ENCODE measurements around the gene REV3L. TPM values are rescaled to one million over a fixed set of nuclear protein-coding genes. Genes with fewer than 3 reads are reported as not detected.
A peak's percentile ranks its signal among the peaks of the same experiment; 100 is the strongest.

Gene REV3L
- total RNA-seq, 1 donor from 2014 or later, result 23.0 TPM

DNA sequence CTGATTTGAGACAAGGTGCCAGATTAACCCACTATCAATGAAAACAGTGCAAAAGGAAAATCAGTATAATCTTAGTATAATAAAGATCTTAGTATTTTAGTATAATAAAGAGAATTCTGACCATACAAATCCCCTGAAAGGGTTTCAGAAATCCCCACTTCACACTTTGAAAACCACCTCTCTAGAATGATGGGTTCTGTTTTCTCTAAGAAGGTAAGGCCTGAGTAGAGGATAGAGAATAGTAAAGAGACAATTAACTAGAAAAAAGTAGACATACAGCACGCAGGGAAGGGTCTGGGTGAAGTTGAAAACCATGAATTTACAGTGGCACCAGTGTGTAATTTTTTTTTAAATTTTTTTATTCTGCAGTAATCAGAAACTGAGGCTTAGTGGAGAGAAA is 73.6 kb downstream of the REV3L start:
- Mint-ChIP-seq H3K27ac (ENCODE audit: unreplicated experiment) (no peak overlapping the region), H3K9me3 (ENCODE audit: unreplicated experiment) (peaks cover under 1% of the 10 kb centered on the region), H3K36me3 (ENCODE audit: low read depth, unreplicated experiment) (peaks cover under 1% of the 10 kb centered on the region), H3K27me3 (ENCODE audit: low read depth, unreplicated experiment) (no peaks in the 10 kb centered on the region), H3K4me3 (ENCODE audit: unreplicated experiment) (no peak overlapping the region), H3K4me1 (ENCODE audit: low read depth, unreplicated experiment) (peaks cover 8% of the 10 kb centered on the region)
- Histone ChIP-seq H3K9me3 (ENCODE audit: insufficient read depth, low read depth, low read length) (no peaks in the 10 kb centered on the region), H3K4me1 (ENCODE audit: insufficient read depth, low read length) (no peaks in the 10 kb centered on the region), H3K27me3 (ENCODE audit: insufficient read depth, low read length) (no peaks in the 10 kb centered on the region), H3K9ac (ENCODE audit: low read length) (no peak overlapping the region), H4K20me1 (ENCODE audit: insufficient read depth, low read length) (no peaks in the 10 kb centered on the region), H3K27ac (ENCODE audit: low read depth, low read length) (no peak overlapping the region), H2AFZ (ENCODE audit: low read depth, low read length) (no peak overlapping the region), H3K4me3 (ENCODE audit: insufficient read depth, low read depth, low read length) (no peak overlapping the region), H3K4me2 (ENCODE audit: low read length) (no peak overlapping the region), H3K36me3 (ENCODE audit: insufficient read depth, low read length) (peaks cover 9% of the 10 kb centered on the region), H3K79me2 (ENCODE audit: insufficient read depth, low read length) (no peaks in the 10 kb centered on the region)
- TF ChIP-seq CTCF (IDR thresholded peaks at IDR 0.05; ENCODE audit: insufficient read depth, low read depth, low read length), result no peak
- TF ChIP-seq EZH2 (IDR thresholded peaks at IDR 0.05; ENCODE audit: insufficient read depth, low read length), result no peak
- FAIRE-seq (no peak), DNase-seq (ENCODE audit: low read depth) (no peak)

DNA sequence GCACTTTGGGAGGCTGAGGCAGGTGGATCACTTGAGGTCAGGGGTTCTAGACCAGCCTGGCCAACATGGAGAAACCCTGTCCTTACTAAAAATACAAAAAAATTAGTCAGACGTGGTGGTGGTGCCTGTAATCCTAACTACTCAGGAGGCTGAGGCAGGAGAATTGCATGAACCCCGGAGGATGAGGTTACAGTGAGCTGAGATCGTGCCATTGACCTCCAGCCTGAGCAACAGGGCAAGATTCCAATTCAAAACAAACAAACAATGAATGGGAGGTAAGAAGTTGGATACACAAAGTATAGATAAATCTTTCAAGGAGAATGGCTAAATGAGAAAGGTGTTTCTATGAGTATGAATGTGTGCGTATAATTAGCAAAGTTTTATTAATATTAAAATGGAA is 75.3 kb downstream of the REV3L start:
- H3K27me3 ChIP-seq (ENCODE audit: insufficient read depth, low read length), result no peaks in the 10 kb centered on the region
- no peaks in the 10 kb centered on the region for H3K27me3 Mint-ChIP-seq (ENCODE audit: low read depth, unreplicated experiment)
- H3K9me3 ChIP-seq (ENCODE audit: insufficient read depth, low read depth, low read length), result no peaks in the 10 kb centered on the region
- H3K36me3 Mint-ChIP-seq (ENCODE audit: low read depth, unreplicated experiment), result peaks cover 15% of the 10 kb centered on the region
- FAIRE-seq (peak; percentile 37), DNase-seq (ENCODE audit: low read depth) (no peak)
- no peak overlapping the region for H3K9ac ChIP-seq (ENCODE audit: low read length)
- no peaks in the 10 kb centered on the region for H3K4me1 ChIP-seq (ENCODE audit: insufficient read depth, low read length)
- H4K20me1 ChIP-seq (ENCODE audit: insufficient read depth, low read length), result no peaks in the 10 kb centered on the region
- H3K27ac Mint-ChIP-seq (ENCODE audit: unreplicated experiment), result no peak overlapping the region
- H3K4me2 ChIP-seq (ENCODE audit: low read length), result no peak overlapping the region
- H3K9me3 Mint-ChIP-seq (ENCODE audit: unreplicated experiment), result peaks cover 5% of the 10 kb centered on the region
- no peak overlapping the region for H3K4me3 ChIP-seq (ENCODE audit: insufficient read depth, low read depth, low read length)
- no peak for TF ChIP-seq CTCF (IDR thresholded peaks at IDR 0.05; ENCODE audit: insufficient read depth, low read depth, low read length)
- no peak for TF ChIP-seq EZH2 (IDR thresholded peaks at IDR 0.05; ENCODE audit: insufficient read depth, low read length)
- no peaks in the 10 kb centered on the region for H3K79me2 ChIP-seq (ENCODE audit: insufficient read depth, low read length)
- peaks cover 23% of the 10 kb centered on the region for H3K36me3 ChIP-seq (ENCODE audit: insufficient read depth, low read length)
- no peak overlapping the region for H2AFZ ChIP-seq (ENCODE audit: low read depth, low read length)
- no peak overlapping the region for H3K4me3 Mint-ChIP-seq (ENCODE audit: unreplicated experiment)
- no peak overlapping the region for H3K27ac ChIP-seq (ENCODE audit: low read depth, low read length)
- H3K4me1 Mint-ChIP-seq (ENCODE audit: low read depth, unreplicated experiment), result peaks cover 8% of the 10 kb centered on the region

DNA sequence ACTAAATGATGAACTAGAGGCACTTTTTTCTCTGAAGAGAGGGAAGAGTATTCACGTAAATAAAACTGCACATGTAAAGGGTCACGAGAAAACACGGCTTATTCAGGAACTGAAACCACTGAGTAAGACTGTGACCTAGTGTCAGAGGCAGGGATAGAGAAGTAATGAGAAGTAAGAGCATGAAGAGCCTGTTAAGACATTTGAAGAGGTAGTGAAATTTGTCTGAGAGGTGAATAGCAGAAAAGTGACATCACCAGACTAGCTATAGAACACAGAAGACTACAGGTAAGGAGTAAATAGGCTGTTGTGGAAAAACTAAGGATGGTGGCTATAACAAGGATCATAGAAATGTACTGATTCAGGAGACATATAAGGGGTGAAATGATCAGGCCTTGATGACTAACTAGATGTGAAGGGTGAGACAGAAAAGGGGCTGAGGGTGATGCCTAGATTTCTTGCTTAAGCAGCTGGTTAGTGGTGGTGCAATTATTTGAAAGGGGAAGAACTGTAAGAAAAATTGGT is 76.8 kb downstream of the REV3L start:
- FAIRE-seq (no peak), DNase-seq (ENCODE audit: low read depth) (no peak)
- H3K9ac ChIP-seq (ENCODE audit: low read length), result no peak overlapping the region
- no peaks in the 10 kb centered on the region for H4K20me1 ChIP-seq (ENCODE audit: insufficient read depth, low read length)
- peaks cover 5% of the 10 kb centered on the region for H3K9me3 Mint-ChIP-seq (ENCODE audit: unreplicated experiment)
- peaks cover 15% of the 10 kb centered on the region for H3K36me3 Mint-ChIP-seq (ENCODE audit: low read depth, unreplicated experiment)
- H3K27me3 ChIP-seq (ENCODE audit: insufficient read depth, low read length), result no peaks in the 10 kb centered on the region
- TF ChIP-seq CTCF (IDR thresholded peaks at IDR 0.05; ENCODE audit: insufficient read depth, low read depth, low read length) (no peak), EZH2 (IDR thresholded peaks at IDR 0.05; ENCODE audit: insufficient read depth, low read length) (no peak)
- no peak overlapping the region for H3K4me3 ChIP-seq (ENCODE audit: insufficient read depth, low read depth, low read length)
- H3K36me3 ChIP-seq (ENCODE audit: insufficient read depth, low read length), result peaks cover 23% of the 10 kb centered on the region
- H3K4me1 Mint-ChIP-seq (ENCODE audit: low read depth, unreplicated experiment), result peaks cover 8% of the 10 kb centered on the region
- H3K27me3 Mint-ChIP-seq (ENCODE audit: low read depth, unreplicated experiment), result no peaks in the 10 kb centered on the region
- H3K4me1 ChIP-seq (ENCODE audit: insufficient read depth, low read length), result no peaks in the 10 kb centered on the region
- no peak overlapping the region for H3K27ac ChIP-seq (ENCODE audit: low read depth, low read length)
- H3K4me2 ChIP-seq (ENCODE audit: low read length), result no peak overlapping the region
- H3K79me2 ChIP-seq (ENCODE audit: insufficient read depth, low read length), result no peaks in the 10 kb centered on the region
- H3K9me3 ChIP-seq (ENCODE audit: insufficient read depth, low read depth, low read length), result no peaks in the 10 kb centered on the region
- H2AFZ ChIP-seq (ENCODE audit: low read depth, low read length), result no peak overlapping the region
- H3K27ac Mint-ChIP-seq (ENCODE audit: unreplicated experiment), result no peak overlapping the region
- no peak overlapping the region for H3K4me3 Mint-ChIP-seq (ENCODE audit: unreplicated experiment)
